Psoas muscle (tissue), 8 donors: Measurements from ENCODE around the gene RNF130. TPM values are rescaled to one million over a fixed set of nuclear protein-coding genes. Genes with fewer than 3 reads are reported as not detected.
"Not testable (repeated sequence)": the region's sequence is repeated elsewhere in the genome, so short reads cannot be mapped to it uniquely, and the experiment has no call there.

Experiments
- ATAC-seq, 4 donors: fragments of 200-7000 bp; cut with Tn5 transposase; one replicate each; pipeline ENCODE4 v1.9.1; 2020; ENCODE audit warnings: moderate library complexity in 3 of 4, mild to moderate bottlenecking in 2 of 4
- DNase-seq, 2 donors: peaks; one replicate each; pipeline ENCODE4 v3.0.0-alpha.2; 2020
- H3K27ac ChIP-seq: fragments of 200-600 bp; one replicate; pipeline ENCODE4 v1.8.0; 2022
- H3K27me3 ChIP-seq, 3 donors: fragments of 200-600 bp in 1 of 3; one replicate each; pipeline versions ENCODE4 v1.6.1 to v1.8.0; 2013 to 2022; ENCODE audit warnings: low read length in 2 of 3, mild to moderate bottlenecking in 2 of 3, moderate library complexity in 1 of 3; ENCODE audit not compliant: insufficient read depth in 3 of 3
- H3K36me3 ChIP-seq, 2 donors: fragments of 200-600 bp in 1 of 2; one replicate each; pipeline versions ENCODE4 v1.6.1 to v1.8.0; 2013 to 2022; ENCODE audit warnings: low read depth in 1 of 2, mild to moderate bottlenecking in 1 of 2, moderate library complexity in 1 of 2; ENCODE audit not compliant: insufficient read depth in 1 of 2
- H3K4me1 ChIP-seq: fragments of 200-600 bp; one replicate; pipeline ENCODE4 v1.8.0; 2022
- H3K4me3 ChIP-seq: fragments of 200-600 bp; one replicate; pipeline ENCODE4 v1.8.0; 2022; ENCODE audit warnings: mild to moderate bottlenecking
- H3K9me3 ChIP-seq: fragments of 200-600 bp; one replicate; pipeline ENCODE4 v1.8.0; 2022
- CTCF ChIP-seq: fragments of 200-600 bp; IDR thresholded peaks from one replicate; pipeline ENCODE4 v1.8.0; 2022; ENCODE audit warnings: antibody characterized with exemption
- WGBS, 3 donors: extraction: QIAGEN DNeasy Blood & Tissue Kit; methylation state at CpG; one replicate each; pipeline versions ENCODE4 v1.1.6 to v1.1.7; 2013; 5-methylcytosine and 5-hydroxymethylcytosine counted together
- intact Hi-C, 2 donors: fragments of 100-400 bp; cut with DNase I; formaldehyde crosslinking; loops; one replicate each; pipeline versions ENCODE4 v1.11.0 to v1.14.2; 2022
- polyA plus RNA-seq, 3 donors: library from polyadenylated mRNA; stranded (reverse); fragments of 200-250 nt; gene quantifications; one replicate each; pipeline ENCODE4 v1.2.3, GENCODE V29; 2013
- total RNA-seq, 4 donors: library from RNA; stranded (reverse); fragmentation: NEBNext Ultra II Directional in 2 of 4; extraction: Animal tissue kit (Norgen Biotek cat#: 25700) in 2 of 4; gene quantifications; one replicate each; pipeline versions ENCODE4 v1.2.1 to v1.2.4, GENCODE V29; 2021 to 2023
- donor health status: healthy with polysubstance abuse.
- donor health status: DM: no; HTN: no; CAD: no; lungs with moderate emphysema.
- donor health status: Bipolar disorder and iron deficiency.
- donor health status: healthy.
- donor health status: DM: yes; HTN: yes; CAD: no.
- donor health status: DM: no; HTN: no; CAD: no.
- donor health status: DM: no; HTN: no; CAD: no.
- donor health status: DM: yes; HTN: yes; CAD: no.

RNF130 gene
- total and polyA plus RNA-seq, 7 donors: 34.1 to 45.3 (median 37.2) TPM

GRCh38 chr5:179998485-179998884 lies 73.1 kb downstream of the RNF130 start:
- Histone ChIP-seq H3K36me3 (peaks cover 0 to 3% of the 10 kb centered on the region in 2 donors), H3K4me1 (no peaks in the 10 kb centered on the region), H3K9me3 (peaks cover 10% of the 10 kb centered on the region), H3K27ac (no peak overlapping the region), H3K4me3 (no peak overlapping the region), H3K27me3 (no peaks in the 10 kb centered on the region)
- intact Hi-C loops: no loop called here
- TF ChIP-seq CTCF: no peak
- 98% methylated on average over 1 of the region's 1 CpG for WGBS, 3 donors
- ATAC-seq (no peak), DNase-seq (no peak)

GRCh38 chr5:179994583-179995323 lies 76.8 kb downstream of the RNF130 start:
- no peak for TF ChIP-seq CTCF
- Histone ChIP-seq H3K27ac (no peak overlapping the region), H3K4me3 (no peak overlapping the region), H3K36me3 (no peaks in the 10 kb centered on the region), H3K9me3 (peaks cover 10% of the 10 kb centered on the region), H3K27me3 (no peaks in the 10 kb centered on the region), H3K4me1 (no peaks in the 10 kb centered on the region)
- intact Hi-C loops: no loop called here
- DNase-seq (no peak), ATAC-seq (no peak)
- WGBS, 3 donors: 93 to 100% (median 96%) methylated on average over 3 of the region's 3 CpGs

- H3K36me3 ChIP-seq, H3K27ac ChIP-seq, H3K4me3 ChIP-seq, DNase-seq, H3K27me3 ChIP-seq, H3K4me1 ChIP-seq, intact Hi-C loops, ATAC-seq: not testable (repeated sequence)
- WGBS, 3 donors: 85 to 97% (median 86%) methylated on average over 4 of the region's 4 CpGs
- H3K9me3 ChIP-seq: peaks cover 10% of the 10 kb centered on the region
These were observed 78.7 kb downstream of the RNF130 start for GRCh38 chr5:179992855-179993254.

DNA sequence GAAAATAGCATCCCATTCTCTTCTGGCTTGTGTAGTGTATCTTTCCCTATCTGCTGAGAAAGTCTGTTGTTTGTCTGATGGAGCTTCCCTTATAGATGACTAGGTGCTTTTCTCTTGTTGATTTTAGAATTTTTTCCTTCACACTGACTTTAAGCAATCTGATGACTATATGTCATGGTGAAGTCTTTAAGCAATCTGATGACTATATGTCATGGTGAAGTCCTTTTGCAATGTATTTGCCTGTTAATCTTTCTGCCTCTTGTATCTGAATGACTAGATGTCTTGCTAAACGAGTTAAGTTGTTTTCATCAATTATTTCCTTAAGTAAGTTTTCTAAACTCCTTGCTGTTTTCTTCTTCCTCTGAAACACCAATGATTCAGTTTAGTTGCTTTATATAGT lies 80.5 kb downstream of the RNF130 start:
- Histone ChIP-seq H3K9me3 (peaks cover 5% of the 10 kb centered on the region), H3K27ac (no peak overlapping the region), H3K27me3 (no peaks in the 10 kb centered on the region), H3K4me3 (no peak overlapping the region), H3K4me1 (no peaks in the 10 kb centered on the region), H3K36me3 (no peaks in the 10 kb centered on the region)
- DNase-seq (no peak), ATAC-seq (no peak)
- intact Hi-C loops: no loop called here
- no peak for TF ChIP-seq CTCF
- 93 to 100% (median 99%) methylated on average over 1 of the region's 1 CpG for WGBS, 3 donors

GRCh38 chr5:179990525-179990924 lies 81.0 kb downstream of the RNF130 start:
- H3K9me3 ChIP-seq, H3K36me3 ChIP-seq, H3K4me3 ChIP-seq, intact Hi-C loops, H3K27me3 ChIP-seq, ATAC-seq, DNase-seq, H3K4me1 ChIP-seq, H3K27ac ChIP-seq: not testable (repeated sequence)
- 94 to 99% (median 95%) methylated on average over 8 of the region's 8 CpGs for WGBS, 3 donors
